K562 (cell line): Measurements from ENCODE around the gene NOCT. TPM values are rescaled to one million over a fixed set of nuclear protein-coding genes. Genes with fewer than 3 reads are reported as not detected.
A peak's percentile ranks its signal among the peaks of the same experiment; 100 is the strongest.

Source experiments
- CEBPB ChIP-seq: fragments of 450-650 bp; IDR thresholded peaks from 2 replicates; pipeline ENCODE4 v1.6.1; 2016; ENCODE audit warnings: missing genetic modification characterization, missing compliant biosample characterization
- CXXC5 ChIP-seq: fragments of 250-450 bp; sonication (Bioruptor Pico); IDR thresholded peaks from 2 replicates; pipeline ENCODE4 v1.8.0; 2022; ENCODE audit warnings: inconsistent platforms, mild to moderate bottlenecking, moderate library complexity
- DIDO1 ChIP-seq: fragments of 450-650 bp; IDR thresholded peaks from 2 replicates; pipeline ENCODE4 v1.6.1; 2016; ENCODE audit warnings: low read depth, missing biosample characterization, missing genetic modification characterization
- FOXM1 ChIP-seq, 2 experiments: fragments of 450-650 bp in 1 of 2; sonication (generic) in 1 of 2; formaldehyde crosslinking in 1 of 2; IDR thresholded peaks; 2 replicates each; pipeline versions ENCODE4 v1.6.1 to v1.9.0; 2017 to 2022; ENCODE audit warnings: low read depth in 2 of 2, mild to moderate bottlenecking in 2 of 2, missing genetic modification reagents in 1 of 2, moderate library complexity in 1 of 2
- GATA2 ChIP-seq: sonication (generic); formaldehyde crosslinking; IDR thresholded peaks from 2 replicates; pipeline ENCODE4 v1.4.0; 2020; ENCODE audit warnings: mild to moderate bottlenecking, missing genetic modification reagents
- HDAC8 ChIP-seq: fragments of 450-650 bp; IDR thresholded peaks from 2 replicates; pipeline ENCODE4 v1.6.1; 2016; ENCODE audit warnings: mild to moderate bottlenecking, missing genetic modification characterization, moderate library complexity, missing compliant biosample characterization
- KDM5B ChIP-seq: fragments of 200-600 bp; sonication (generic); IDR thresholded peaks from 2 replicates; pipeline ENCODE4 v1.6.1; 2012; ENCODE audit warnings: low read depth, mild to moderate bottlenecking, moderate library complexity, low read length, control low read depth, inconsistent platforms; ENCODE audit not compliant: insufficient replicate concordance
- MED1 ChIP-seq: sonication (generic); formaldehyde crosslinking; IDR thresholded peaks from 2 replicates; pipeline ENCODE4 v1.8.1; 2023; ENCODE audit warnings: missing genetic modification reagents, borderline replicate concordance
- MEF2D ChIP-seq: conservative IDR thresholded peaks from 2 replicates; pipeline ENCODE4 v1.6.1; 2016; ENCODE audit warnings: low read depth, missing genetic modification characterization, missing compliant biosample characterization
- NR1H2 ChIP-seq: sonication (generic); formaldehyde crosslinking; IDR thresholded peaks from 2 replicates; pipeline ENCODE4 v1.4.0; 2020; ENCODE audit warnings: mild to moderate bottlenecking, missing genetic modification reagents
- PML ChIP-seq: IDR thresholded peaks from 2 replicates; pipeline ENCODE4 v1.6.1; 2012; ENCODE audit warnings: low read length, inconsistent platforms
- SETDB1 ChIP-seq: IDR thresholded peaks from one replicate; pipeline ENCODE4 v1.6.1; 2012; ENCODE audit warnings: low read length, control low read depth, inconsistent platforms
- SIRT6 ChIP-seq: IDR thresholded peaks from one replicate; pipeline ENCODE4 v1.6.1; 2012; ENCODE audit warnings: low read depth, mild to moderate bottlenecking, control low read depth, inconsistent platforms, low read length, moderate library complexity
- STAG1 ChIP-seq: sonication (generic); formaldehyde crosslinking; IDR thresholded peaks from 2 replicates; pipeline ENCODE4 v1.5.0; 2020; ENCODE audit warnings: missing genetic modification reagents, borderline replicate concordance
- TFAM ChIP-seq: fragments of 250-450 bp; sonication (Bioruptor Pico); conservative IDR thresholded peaks from 2 replicates; pipeline ENCODE4 v1.5.0; 2021; ENCODE audit warnings: mild to moderate bottlenecking, moderate library complexity
- THAP12 ChIP-seq: fragments of 250-450 bp; sonication (Bioruptor Pico); IDR thresholded peaks from 2 replicates; pipeline ENCODE4 v1.9.0; 2021; ENCODE audit warnings: mild to moderate bottlenecking, inconsistent platforms
- TRIM25 ChIP-seq: fragments of 450-650 bp; IDR thresholded peaks from 2 replicates; pipeline ENCODE4 v1.7.0; 2016; ENCODE audit warnings: borderline replicate concordance
- YBX1 ChIP-seq: fragments of 450-650 bp; IDR thresholded peaks from 2 replicates; pipeline ENCODE4 v1.7.1; 2016; ENCODE audit warnings: mild to moderate bottlenecking
- ZBED1 ChIP-seq: IDR thresholded peaks from 2 replicates; pipeline ENCODE4 v1.6.1; 2014
- ZFP91 ChIP-seq: sonication (generic); formaldehyde crosslinking; IDR thresholded peaks from 2 replicates; pipeline ENCODE4 v1.8.0; 2022; ENCODE audit warnings: mild to moderate bottlenecking, missing genetic modification reagents
- ZNF121 ChIP-seq: sonication (generic); formaldehyde crosslinking; conservative IDR thresholded peaks from 2 replicates; pipeline ENCODE4 v1.8.0; 2022; ENCODE audit warnings: missing genetic modification reagents
- ZNF197 ChIP-seq: fragments of 200-800 bp; sonication (Bioruptor generic); IDR thresholded peaks from 2 replicates; pipeline ENCODE4 v1.6.1; 2016; ENCODE audit warnings: low read depth, missing genetic modification characterization, missing compliant biosample characterization
- ZNF23 ChIP-seq: fragments of 250-450 bp; sonication (Bioruptor Pico); IDR thresholded peaks from 2 replicates; pipeline ENCODE4 v1.4.0; 2020; ENCODE audit warnings: mild to moderate bottlenecking
- ZNF3 ChIP-seq: fragments of 250-450 bp; sonication (Bioruptor Pico); IDR thresholded peaks from 2 replicates; pipeline ENCODE4 v1.5.0; 2021; ENCODE audit warnings: mild to moderate bottlenecking, moderate library complexity
- polyA plus RNA-seq, 8 experiments: library from polyadenylated mRNA; depleted of rRNA in 4 of 8; stranded (reverse) in 5 of 8; unstranded in 3 of 8; fragments of >200 nt; fragmentation: Nextera tagmentation in 2 of 8; fragmentation: Illumina TruSeq in 1 of 8; extraction: Ambion mirVana in 2 of 8; extraction: Trizol in 1 of 8; gene quantifications; 2 replicates each; pipeline versions ENCODE4 v1.2.1 to v1.2.3, GENCODE V29; 2011 to 2014; ENCODE audit warnings: inconsistent platforms in 1 of 8, missing spikeins in 1 of 8
- total RNA-seq, 7 experiments: library from RNA; depleted of rRNA in 6 of 7; stranded (reverse); fragments of >200 nt in 6 of 7; fragmentation: Illumina TruSeq in 2 of 7; extraction: Trizol in 2 of 7; gene quantifications; 2 replicates each; pipeline versions ENCODE4 v1.2.1 to v1.2.3, GENCODE V29; 2011 to 2021; ENCODE audit warnings: low replicate concordance in 1 of 7

The NOCT gene
- total and polyA plus RNA-seq, 9 of the 15 experiments (the other 6 are each of a cell fraction or from before 2014, with no cell fraction given): 1.3 to 20.2 (median 11.1) TPM

- no peak for TF ChIP-seq THAP12 (CRISPR knock-in tag)
- no peak for TF ChIP-seq SIRT6
- no peak for TF ChIP-seq HDAC8
- TF ChIP-seq CEBPB (tag): no peak
- TF ChIP-seq YBX1: no peak
- no peak for TF ChIP-seq TRIM25
- no peak for TF ChIP-seq SETDB1
- no peak for TF ChIP-seq NR1H2 (CRISPR knock-in tag)
- no peak for TF ChIP-seq ZNF121 (CRISPR knock-in tag)
- peak; percentile 83 for TF ChIP-seq KDM5B
- 0 out of 2 replicates have a peak, but pooled peaks have one; percentile 9 for TF ChIP-seq ZNF197 (CRISPR knock-in tag)
- no peak; the same call in 1 of the 2 replicates for TF ChIP-seq ZBED1
- TF ChIP-seq STAG1 (CRISPR knock-in tag): no peak
- TF ChIP-seq ZFP91: no peak
- no peak for TF ChIP-seq GATA2 (CRISPR knock-in tag)
- no peak for TF ChIP-seq DIDO1 (tag)
- peak; percentile 96 for TF ChIP-seq CXXC5 (CRISPR knock-in tag)
- TF ChIP-seq PML: peak; percentile 52; the same call in 1 of the 2 replicates
- TF ChIP-seq ZNF23 (CRISPR knock-in tag): no peak
- no peak for TF ChIP-seq MED1 (CRISPR knock-in tag)
- no peak for TF ChIP-seq TFAM (CRISPR knock-in tag)
- TF ChIP-seq FOXM1 (IDR thresholded peaks at IDR 0.05; ENCODE audit: low read depth): no peak
- TF ChIP-seq FOXM1 (CRISPR knock-in tag; IDR thresholded peaks at IDR 0.05; ENCODE audit: low read depth): peak; percentile 45; the same call in 1 of the 2 replicates
- no peak for TF ChIP-seq ZNF3
- TF ChIP-seq MEF2D (tag): no peak
These were observed 68.6 kb downstream of the NOCT start (continued) for GRCh38 chr4:139083956-139084803.
